ENCODE data around the gene ZNF333. TPM values are rescaled to one million over a fixed set of nuclear protein-coding genes. Genes with fewer than 3 reads are reported as not detected.

Gene ZNF333
- polyA plus RNA-seq, 1 of the 3 experiments (the other 2 are of a cell fraction) = 15.2 TPM

DNA sequence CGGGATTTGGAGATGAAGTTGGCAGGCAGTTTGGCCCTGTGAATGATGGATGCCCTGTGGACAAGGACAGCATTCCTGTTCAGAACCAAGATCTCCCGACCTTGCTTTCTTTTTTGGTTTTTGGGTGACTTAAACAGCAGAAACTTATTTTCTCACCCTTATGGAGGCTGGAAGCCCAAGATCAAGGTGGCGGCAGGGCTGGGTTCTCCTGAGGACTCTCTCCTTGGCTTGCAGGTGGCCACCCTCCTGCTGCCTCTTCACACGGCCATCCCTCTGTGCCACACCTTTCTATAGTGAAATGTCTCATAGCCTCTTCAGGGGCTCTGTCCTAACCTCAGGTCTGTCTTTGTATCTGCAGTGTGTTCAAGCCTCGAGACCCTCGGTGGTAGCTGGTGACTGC lies 14.0 kb downstream of the ZNF333 start:
- TF ChIP-seq SIN3A (IDR thresholded peaks at IDR 0.05; ENCODE audit: borderline replicate concordance, low read depth, low read length) (no peak), FOSL2 (IDR thresholded peaks at IDR 0.05; ENCODE audit: borderline replicate concordance, low read depth) (no peak), CHD2 (IDR thresholded peaks at IDR 0.05; ENCODE audit: low read length, partially characterized antibody) (no peak)
- TF ChIP-seq, protein P1, sequence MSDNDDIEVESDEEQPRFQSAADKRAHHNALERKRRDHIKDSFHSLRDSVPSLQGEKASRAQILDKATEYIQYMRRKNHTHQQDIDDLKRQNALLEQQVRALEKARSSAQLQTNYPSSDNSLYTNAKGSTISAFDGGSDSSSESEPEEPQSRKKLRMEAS (IDR thresholded peaks at IDR 0.05; ENCODE audit: low read depth) = no peak
- no peaks in the 10 kb centered on the region for H3F3A ChIP-seq (replicated peaks; ENCODE audit: insufficient read depth)
- no peak overlapping the region for H3K4me3 ChIP-seq (ENCODE audit: low read depth in 2 of 2, low read length in 1 of 2)
- DNase-seq = no peak
- H3K9me2 ChIP-seq = no peaks in the 10 kb centered on the region
- no peaks in the 10 kb centered on the region for H3K79me2 ChIP-seq (ENCODE audit: insufficient read depth)
- H3K27ac ChIP-seq (ENCODE audit: low read depth in 2 of 2, low read length in 1 of 2) = no peak overlapping the region
- H3K4me1 ChIP-seq (ENCODE audit: control insufficient read depth in 1 of 2, insufficient read depth in 2 of 2, low read depth in 1 of 2, low read length in 1 of 2) = no peaks in the 10 kb centered on the region
- whole genome bisulfite sequencing (ENCODE audit: low lambda C conversion rate) = 96% methylated on average over 6 of the region's 6 CpGs
- POLR2A ChIA-PET = no interaction called here
- no peaks in the 10 kb centered on the region for H4K20me1 ChIP-seq (ENCODE audit: insufficient read depth)
- no peak overlapping the region for H3K9ac ChIP-seq
- CTCF ChIA-PET = interaction anchor here (0.6 to 1.4 kb wide), 2 partner anchors 14 to 41 kb away, joined by 3 read pairs; partner anchors contain the start of gene ZNF333
- peaks cover 62 to 66% of the 10 kb centered on the region in 2 experiments for H3K36me3 ChIP-seq (replicated peaks in 1 of 2; ENCODE audit: control insufficient read depth in 1 of 2, insufficient read depth in 2 of 2, low read length in 1 of 2)
- no peak overlapping the region for H3K4me2 ChIP-seq
- H3K9me3 ChIP-seq = no peaks in the 10 kb centered on the region
- H3K27me3 ChIP-seq (ENCODE audit: insufficient read depth) = no peaks in the 10 kb centered on the region
- no peak overlapping the region for H2AFZ ChIP-seq (ENCODE audit: low read depth)

DNA sequence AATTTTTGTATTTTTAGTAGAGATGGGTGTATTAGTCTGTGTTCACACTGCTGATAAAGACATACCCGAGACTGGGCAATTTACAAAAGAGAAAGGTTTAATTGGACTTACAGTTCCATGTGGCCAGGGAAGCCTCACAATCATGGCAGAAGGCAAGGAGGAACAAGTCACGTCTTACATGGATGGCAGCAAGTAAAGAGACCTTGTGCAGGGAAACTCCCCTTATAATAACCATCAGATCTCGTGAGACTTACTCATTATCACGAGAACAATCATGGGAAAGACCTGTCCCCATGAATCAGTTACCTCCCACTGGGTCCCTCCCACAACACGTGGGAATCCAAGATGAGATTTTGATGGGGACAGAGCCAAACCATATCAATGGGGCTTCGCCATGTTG lies 14.6 kb downstream of the ZNF333 start:
- CTCF ChIA-PET = interaction anchor here (1.4 kb wide), 1 partner anchor 14 kb away, joined by 3 read pairs; the partner anchor contains the start of gene ZNF333
- no peak overlapping the region for H3K27ac ChIP-seq (ENCODE audit: low read depth in 2 of 2, low read length in 1 of 2)
- H3K9ac ChIP-seq = no peak overlapping the region
- H3K4me2 ChIP-seq = no peak overlapping the region
- 89% methylated on average over 6 of the region's 6 CpGs for whole genome bisulfite sequencing (ENCODE audit: low lambda C conversion rate)
- no peak for DNase-seq
- POLR2A ChIA-PET = no interaction called here
- H4K20me1 ChIP-seq (ENCODE audit: insufficient read depth) = no peaks in the 10 kb centered on the region
- H2AFZ ChIP-seq (ENCODE audit: low read depth) = no peak overlapping the region
- TF ChIP-seq EP300 (IDR thresholded peaks at IDR 0.05; ENCODE audit: borderline replicate concordance in 1 of 2, low read depth in 1 of 2, low read length in 1 of 2) (no peak), RCOR1 (IDR thresholded peaks at IDR 0.05; ENCODE audit: low read length) (no peak), TEAD4 (IDR thresholded peaks at IDR 0.05; ENCODE audit: borderline replicate concordance, insufficient read depth) (no peak), RXRA (IDR thresholded peaks at IDR 0.05; ENCODE audit: borderline replicate concordance, low read depth) (no peak), GABPA (IDR thresholded peaks at IDR 0.05; ENCODE audit: low read depth) (no peak), ELF1 (IDR thresholded peaks at IDR 0.05) (no peak), FOXJ3 (CRISPR knock-in tag; IDR thresholded peaks at IDR 0.05) (no peak), RFX5 (IDR thresholded peaks at IDR 0.05; ENCODE audit: low read length) (no peak), GATA2 (CRISPR knock-in tag; IDR thresholded peaks at IDR 0.05) (no peak), NFIC (IDR thresholded peaks at IDR 0.05; ENCODE audit: borderline replicate concordance) (no peak), MXI1 (IDR thresholded peaks at IDR 0.05; ENCODE audit: low read depth, low read length) (no peak), FOXM1 (IDR thresholded peaks at IDR 0.05; ENCODE audit: low read depth) (no peak)
- TF ChIP-seq, protein P2, sequence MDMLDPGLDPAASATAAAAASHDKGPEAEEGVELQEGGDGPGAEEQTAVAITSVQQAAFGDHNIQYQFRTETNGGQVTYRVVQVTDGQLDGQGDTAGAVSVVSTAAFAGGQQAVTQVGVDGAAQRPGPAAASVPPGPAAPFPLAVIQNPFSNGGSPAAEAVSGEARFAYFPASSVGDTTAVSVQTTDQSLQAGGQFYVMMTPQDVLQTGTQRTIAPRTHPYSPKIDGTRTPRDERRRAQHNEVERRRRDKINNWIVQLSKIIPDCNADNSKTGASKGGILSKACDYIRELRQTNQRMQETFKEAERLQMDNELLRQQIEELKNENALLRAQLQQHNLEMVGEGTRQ (IDR thresholded peaks at IDR 0.05; ENCODE audit: borderline replicate concordance, low read depth, low read length) = no peak
- TF ChIP-seq, protein P3, sequence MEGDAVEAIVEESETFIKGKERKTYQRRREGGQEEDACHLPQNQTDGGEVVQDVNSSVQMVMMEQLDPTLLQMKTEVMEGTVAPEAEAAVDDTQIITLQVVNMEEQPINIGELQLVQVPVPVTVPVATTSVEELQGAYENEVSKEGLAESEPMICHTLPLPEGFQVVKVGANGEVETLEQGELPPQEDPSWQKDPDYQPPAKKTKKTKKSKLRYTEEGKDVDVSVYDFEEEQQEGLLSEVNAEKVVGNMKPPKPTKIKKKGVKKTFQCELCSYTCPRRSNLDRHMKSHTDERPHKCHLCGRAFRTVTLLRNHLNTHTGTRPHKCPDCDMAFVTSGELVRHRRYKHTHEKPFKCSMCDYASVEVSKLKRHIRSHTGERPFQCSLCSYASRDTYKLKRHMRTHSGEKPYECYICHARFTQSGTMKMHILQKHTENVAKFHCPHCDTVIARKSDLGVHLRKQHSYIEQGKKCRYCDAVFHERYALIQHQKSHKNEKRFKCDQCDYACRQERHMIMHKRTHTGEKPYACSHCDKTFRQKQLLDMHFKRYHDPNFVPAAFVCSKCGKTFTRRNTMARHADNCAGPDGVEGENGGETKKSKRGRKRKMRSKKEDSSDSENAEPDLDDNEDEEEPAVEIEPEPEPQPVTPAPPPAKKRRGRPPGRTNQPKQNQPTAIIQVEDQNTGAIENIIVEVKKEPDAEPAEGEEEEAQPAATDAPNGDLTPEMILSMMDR (IDR thresholded peaks at IDR 0.05) = no peak
- TF ChIP-seq, protein P4, sequence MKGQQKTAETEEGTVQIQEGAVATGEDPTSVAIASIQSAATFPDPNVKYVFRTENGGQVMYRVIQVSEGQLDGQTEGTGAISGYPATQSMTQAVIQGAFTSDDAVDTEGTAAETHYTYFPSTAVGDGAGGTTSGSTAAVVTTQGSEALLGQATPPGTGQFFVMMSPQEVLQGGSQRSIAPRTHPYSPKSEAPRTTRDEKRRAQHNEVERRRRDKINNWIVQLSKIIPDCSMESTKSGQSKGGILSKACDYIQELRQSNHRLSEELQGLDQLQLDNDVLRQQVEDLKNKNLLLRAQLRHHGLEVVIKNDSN (IDR thresholded peaks at IDR 0.05; ENCODE audit: borderline replicate concordance, low read depth) = no peak
- TF ChIP-seq, protein P5, sequence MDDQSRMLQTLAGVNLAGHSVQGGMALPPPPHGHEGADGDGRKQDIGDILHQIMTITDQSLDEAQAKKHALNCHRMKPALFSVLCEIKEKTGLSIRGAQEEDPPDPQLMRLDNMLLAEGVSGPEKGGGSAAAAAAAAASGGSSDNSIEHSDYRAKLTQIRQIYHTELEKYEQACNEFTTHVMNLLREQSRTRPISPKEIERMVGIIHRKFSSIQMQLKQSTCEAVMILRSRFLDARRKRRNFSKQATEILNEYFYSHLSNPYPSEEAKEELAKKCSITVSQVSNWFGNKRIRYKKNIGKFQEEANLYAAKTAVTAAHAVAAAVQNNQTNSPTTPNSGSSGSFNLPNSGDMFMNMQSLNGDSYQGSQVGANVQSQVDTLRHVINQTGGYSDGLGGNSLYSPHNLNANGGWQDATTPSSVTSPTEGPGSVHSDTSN (IDR thresholded peaks at IDR 0.05) = no peak
- TF ChIP-seq, protein P1 (IDR thresholded peaks at IDR 0.05; ENCODE audit: low read depth) = no peak
- H3K9me2 ChIP-seq = no peaks in the 10 kb centered on the region
- H3K27me3 ChIP-seq (ENCODE audit: insufficient read depth) = no peaks in the 10 kb centered on the region
- H3K4me3 ChIP-seq (ENCODE audit: low read depth in 2 of 2, low read length in 1 of 2) = no peak overlapping the region
- peaks cover 63 to 64% of the 10 kb centered on the region in 2 experiments for H3K36me3 ChIP-seq (replicated peaks in 1 of 2; ENCODE audit: control insufficient read depth in 1 of 2, insufficient read depth in 2 of 2, low read length in 1 of 2)
- no peaks in the 10 kb centered on the region for H3K4me1 ChIP-seq (ENCODE audit: control insufficient read depth in 1 of 2, insufficient read depth in 2 of 2, low read depth in 1 of 2, low read length in 1 of 2)
- no peaks in the 10 kb centered on the region for H3K79me2 ChIP-seq (ENCODE audit: insufficient read depth)
- H3K9me3 ChIP-seq = no peaks in the 10 kb centered on the region
- H3F3A ChIP-seq (replicated peaks; ENCODE audit: insufficient read depth) = no peaks in the 10 kb centered on the region
